Measurements from ENCODE around the gene WWOX. TPM values are rescaled to one million over a fixed set of nuclear protein-coding genes. Genes with fewer than 3 reads are reported as not detected.

WWOX gene
- total and polyA plus RNA-seq, 2 of the 8 experiments (the other 6 are each of a cell fraction or from before 2014, with no cell fraction given) = 5.4 to 16.7 TPM

DNA sequence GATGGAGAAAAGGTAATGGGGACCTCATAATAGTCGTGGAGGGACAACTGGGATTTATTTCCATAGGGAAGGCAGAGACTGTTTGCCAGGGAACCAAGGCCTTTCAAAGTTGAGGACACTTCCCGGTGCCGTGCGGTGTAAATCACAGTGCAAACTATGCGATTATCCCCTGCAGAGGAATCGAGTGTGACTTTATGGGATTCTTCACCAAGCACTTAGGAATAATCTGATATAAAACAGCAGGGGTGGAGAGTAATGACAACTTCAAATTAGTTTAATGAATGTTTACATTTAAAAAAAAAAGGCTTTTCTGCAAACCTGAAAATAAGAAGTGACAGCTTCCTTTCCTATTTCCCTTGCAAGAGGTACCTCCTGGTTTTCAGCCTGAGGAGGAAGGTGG is 962.9 kb downstream of the WWOX start:
- Histone ChIP-seq H3K23me2 (ENCODE audit: low read depth, low read length) (no peaks in the 10 kb centered on the region), H3K4me1 (replicated peaks in 1 of 4; ENCODE audit: control insufficient read depth in 3 of 4, insufficient read depth in 4 of 4, low read length in 3 of 4) (peaks cover 0 to 6% (median 1%) of the 10 kb centered on the region in 4 experiments; a peak in 3 of 7 replicates), H3K9ac (replicated peaks in 1 of 4; ENCODE audit: extremely low read depth in 1 of 4, low read depth in 3 of 4, low read length in 3 of 4) (no peak overlapping the region), H3K36me3 (ENCODE audit: control insufficient read depth in 2 of 4, insufficient read depth in 4 of 4, low read length in 3 of 4) (no peaks in the 10 kb centered on the region), H4K8ac (ENCODE audit: extremely low read depth, insufficient read depth, low read length) (no peak overlapping the region), H3K9me3 (ENCODE audit: insufficient read depth in 2 of 2, low read depth in 1 of 2, low read length in 1 of 2) (no peaks in the 10 kb centered on the region), H3K14ac (ENCODE audit: insufficient read length) (no peak overlapping the region), H3K79me1 (ENCODE audit: low read depth, low read length) (no peaks in the 10 kb centered on the region), H2BK120ac (replicated peaks; ENCODE audit: low read depth, low read length) (no peak overlapping the region), H3K27me3 (replicated peaks in 1 of 4; ENCODE audit: control insufficient read depth in 3 of 4, extremely low read depth in 1 of 4, insufficient read depth in 3 of 4, low read length in 3 of 4) (no peaks in the 10 kb centered on the region), H4K91ac (replicated peaks; ENCODE audit: insufficient read length, low read length) (no peak overlapping the region), H3K4me3 (ENCODE audit: extremely low read depth in 1 of 4, insufficient read depth in 2 of 4, low read depth in 3 of 4, low read length in 4 of 4) (no peak overlapping the region), H2BK20ac (ENCODE audit: low read length) (no peak overlapping the region), H3K79me2 (ENCODE audit: control insufficient read depth in 1 of 2, insufficient read depth in 2 of 2, low read length in 2 of 2) (no peaks in the 10 kb centered on the region), H4K5ac (ENCODE audit: insufficient read length, low read depth, low read length) (no peak overlapping the region), H3K4ac (replicated peaks; ENCODE audit: insufficient read length, low read depth, low read length) (no peak overlapping the region), H2BK5ac (ENCODE audit: low read depth, low read length) (no peak overlapping the region), H2AK5ac (ENCODE audit: low read depth, low read length) (no peak overlapping the region), H2BK15ac (ENCODE audit: low read length) (no peak overlapping the region), H3K4me2 (ENCODE audit: insufficient read depth in 1 of 2, low read depth in 2 of 2, low read length in 2 of 2) (no peak overlapping the region), H2BK12ac (ENCODE audit: low read depth, low read length) (no peak overlapping the region), H2AFZ (ENCODE audit: low read length) (no peak overlapping the region), H3K56ac (replicated peaks; ENCODE audit: insufficient read length, low read depth, low read length) (no peak overlapping the region), H4K20me1 (replicated peaks in 1 of 2; ENCODE audit: control insufficient read depth in 1 of 2, insufficient read depth in 2 of 2, low read length in 2 of 2) (no peaks in the 10 kb centered on the region), H3K18ac (ENCODE audit: extremely low read depth, low read length) (no peak overlapping the region), H3K23ac (ENCODE audit: insufficient read length) (no peak overlapping the region), H3K27ac (ENCODE audit: low read depth, low read length) (no peak overlapping the region)
- DNase-seq (ENCODE audit: low read depth in 1 of 2, low spot score in 2 of 2) (no peak), FAIRE-seq (no peak)
- POLR2A ChIA-PET (ENCODE audit: partially characterized antibody) = no interaction called here
- no peak for TF ChIP-seq KDM1A (IDR thresholded peaks at IDR 0.05; ENCODE audit: borderline replicate concordance, low read length)
- TF ChIP-seq CBX5 (IDR thresholded peaks at IDR 0.05; ENCODE audit: low read depth, low read length) = no peak
- TF ChIP-seq ASH2L (IDR thresholded peaks at IDR 0.05; ENCODE audit: low read length) = no peak
- CTCF ChIA-PET (ENCODE audit: partially characterized antibody) = interaction anchor here (0.6 to 1.5 kb wide), 2 partner anchors 12 to 231 kb away, joined by 3 read pairs; no protein-coding TSS in a partner anchor
- 79% methylated on average over 6 of the region's 6 CpGs; no CpG with 5 or more reads in 1 of the 2 experiments for WGBS, 2 experiments (ENCODE audit: extremely low coverage in 1 of 2, insufficient coverage in 1 of 2, insufficient read length in 1 of 2, insufficient replicate concordance in 2 of 2, low coverage in 1 of 2, low lambda C conversion rate in 2 of 2, missing lambda C conversion rate in 1 of 2)

All from H1 (cell line).